Pancreas (tissue), 10 donors: Measurements from ENCODE around the gene B3GNT2. TPM values are rescaled to one million over a fixed set of nuclear protein-coding genes. Genes with fewer than 3 reads are reported as not detected.

Source experiments
- ATAC-seq, 4 donors: fragments of 200-7000 bp; cut with Tn5 transposase; one replicate each; pipeline versions ENCODE4 v1.8.0 to v1.9.1; 2020; ENCODE audit warnings: mild to moderate bottlenecking in 4 of 4, moderate library complexity in 4 of 4
- DNase-seq, 6 donors: peaks; one replicate each; pipeline ENCODE4 v3.0.0-alpha.2; 2020
- FAIRE-seq: peaks from 2 replicates; lab custom pipeline; 2012; peaks lifted over from hg19 to GRCh38; lab: Jason Lieb, UNC
- H3K27ac ChIP-seq, 4 donors: fragments of 200-600 bp; sonication (generic); 1 replicate in 3 of 4; 2 replicates in 1 of 4; pipeline versions ENCODE4 v1.5.0 to v1.8.0; 2020
- H3K27me3 ChIP-seq, 4 donors: fragments of 200-600 bp; one replicate each; pipeline ENCODE4 v1.8.0; 2021
- H3K36me3 ChIP-seq, 3 donors: fragments of 200-600 bp; sonication (generic) in 1 of 3; one replicate each; pipeline versions ENCODE4 v1.5.0 to v1.8.0; 2020 to 2021
- H3K4me1 ChIP-seq, 3 donors: fragments of 200-600 bp; one replicate each; pipeline ENCODE4 v1.8.0; 2021
- H3K4me3 ChIP-seq, 4 donors: fragments of 200-600 bp; sonication (generic) in 2 of 4; one replicate each; pipeline versions ENCODE4 v1.5.0 to v1.8.0; 2020 to 2021
- H3K9me3 ChIP-seq, 4 donors: fragments of 200-600 bp; one replicate each; pipeline ENCODE4 v1.8.0; 2021
- WGBS, 2 donors: extraction: QIAGEN DNeasy Blood & Tissue Kit; methylation state at CpG; one replicate each; pipeline ENCODE4 v1.1.7; 2013; 5-methylcytosine and 5-hydroxymethylcytosine counted together
- intact Hi-C, 3 donors: fragments of 100-400 bp; cut with DNase I; formaldehyde crosslinking; loops; one replicate each; pipeline versions ENCODE4 v1.11.1 to v1.14.2; 2022
- polyA plus RNA-seq, 2 donors: library from polyadenylated mRNA; stranded (reverse); fragments of 200-250 nt; gene quantifications; one replicate each; pipeline ENCODE4 v1.2.3, GENCODE V29; 2013
- total RNA-seq, 6 donors: library from RNA; stranded (reverse); fragmentation: NEBNext Ultra II Directional in 4 of 6; extraction: Animal tissue kit (Norgen Biotek cat#: 25700) in 4 of 6; gene quantifications; one replicate each; pipeline versions ENCODE4 v1.2.1 to v1.2.4, GENCODE V29; 2021 to 2023
- TF ChIP-seq, protein P1 (sequence below), 4 donors: fragments of 200-600 bp; sonication (generic) in 3 of 4; IDR thresholded peaks; one replicate each; pipeline versions ENCODE4 v1.5.0 to v1.8.0; 2021; ENCODE audit warnings: antibody characterized with exemption in 4 of 4
- donor health status: healthy with polysubstance abuse.
- donor health status: DM: no; HTN: no; CAD: no; lungs with moderate emphysema.
- donor health status: DM: no; HTN: no; CAD: no.
- donor health status: control.
- donor health status: control.
- donor health status: Bipolar disorder and iron deficiency.
- donor health status: DM: yes; HTN: yes; CAD: no.
- donor health status: DM: no; HTN: no; CAD: no.
- donor health status: DM: no; HTN: no; CAD: no.
- donor health status: DM: yes; HTN: yes; CAD: no.

Gene B3GNT2
- total and polyA plus RNA-seq, 8 donors = 3.7 to 15.4 (median 11.2) TPM

DNA sequence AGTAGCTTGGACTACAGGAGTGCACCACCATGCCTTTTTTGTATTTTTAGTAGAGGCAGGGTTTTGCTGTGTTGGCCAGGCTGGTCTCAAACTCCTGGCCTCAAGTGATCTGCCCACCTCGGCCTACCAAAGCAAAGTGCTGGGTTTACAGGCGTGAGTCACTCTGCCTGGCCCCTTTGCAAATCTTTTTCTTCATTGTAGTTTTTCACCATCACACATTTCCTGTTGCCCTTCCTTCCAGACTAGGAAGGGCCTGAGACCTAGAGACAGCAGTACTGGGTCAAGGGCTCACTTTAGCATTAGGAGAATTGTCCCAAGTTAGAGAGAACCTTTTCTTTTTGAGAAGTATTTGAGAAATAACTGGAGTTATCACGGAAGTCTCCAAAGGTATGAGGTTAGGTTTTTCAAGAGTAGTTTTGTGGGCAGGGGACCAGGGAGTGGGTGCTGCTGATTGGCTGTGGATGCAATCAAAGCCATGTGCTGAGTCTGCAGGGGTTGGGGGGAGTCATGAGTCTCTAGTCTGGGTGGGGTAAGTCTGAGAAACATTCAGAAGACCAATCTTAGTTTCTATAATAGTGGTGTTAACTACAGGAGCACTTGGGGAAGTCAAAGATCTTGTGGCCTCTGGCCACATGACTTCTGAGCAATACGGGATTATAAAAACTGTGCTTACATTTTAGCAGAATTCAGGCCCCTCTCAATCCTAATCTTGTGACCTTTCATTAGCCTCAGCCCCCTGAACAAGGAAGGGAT is 23.7 kb downstream of the B3GNT2 start:
- no peak for FAIRE-seq
- H3K27ac ChIP-seq = peak overlapping the region in 2 of 4 donors; percentile 19 to 47
- no peaks in the 10 kb centered on the region for H3K27me3 ChIP-seq
- intact Hi-C loops = no loop called here
- no peaks in the 10 kb centered on the region for H3K36me3 ChIP-seq
- 75 to 88% methylated on average over 4 of the region's 4 CpGs for WGBS, 2 donors
- H3K9me3 ChIP-seq = no peaks in the 10 kb centered on the region
- DNase-seq = no peak
- TF ChIP-seq, protein P1, sequence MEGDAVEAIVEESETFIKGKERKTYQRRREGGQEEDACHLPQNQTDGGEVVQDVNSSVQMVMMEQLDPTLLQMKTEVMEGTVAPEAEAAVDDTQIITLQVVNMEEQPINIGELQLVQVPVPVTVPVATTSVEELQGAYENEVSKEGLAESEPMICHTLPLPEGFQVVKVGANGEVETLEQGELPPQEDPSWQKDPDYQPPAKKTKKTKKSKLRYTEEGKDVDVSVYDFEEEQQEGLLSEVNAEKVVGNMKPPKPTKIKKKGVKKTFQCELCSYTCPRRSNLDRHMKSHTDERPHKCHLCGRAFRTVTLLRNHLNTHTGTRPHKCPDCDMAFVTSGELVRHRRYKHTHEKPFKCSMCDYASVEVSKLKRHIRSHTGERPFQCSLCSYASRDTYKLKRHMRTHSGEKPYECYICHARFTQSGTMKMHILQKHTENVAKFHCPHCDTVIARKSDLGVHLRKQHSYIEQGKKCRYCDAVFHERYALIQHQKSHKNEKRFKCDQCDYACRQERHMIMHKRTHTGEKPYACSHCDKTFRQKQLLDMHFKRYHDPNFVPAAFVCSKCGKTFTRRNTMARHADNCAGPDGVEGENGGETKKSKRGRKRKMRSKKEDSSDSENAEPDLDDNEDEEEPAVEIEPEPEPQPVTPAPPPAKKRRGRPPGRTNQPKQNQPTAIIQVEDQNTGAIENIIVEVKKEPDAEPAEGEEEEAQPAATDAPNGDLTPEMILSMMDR (IDR thresholded peaks at IDR 0.05) = no peak
- ATAC-seq = no peak
- H3K4me3 ChIP-seq = no peak overlapping the region
- H3K4me1 ChIP-seq = peaks cover 15 to 50% (median 39%) of the 10 kb centered on the region in 3 donors

DNA sequence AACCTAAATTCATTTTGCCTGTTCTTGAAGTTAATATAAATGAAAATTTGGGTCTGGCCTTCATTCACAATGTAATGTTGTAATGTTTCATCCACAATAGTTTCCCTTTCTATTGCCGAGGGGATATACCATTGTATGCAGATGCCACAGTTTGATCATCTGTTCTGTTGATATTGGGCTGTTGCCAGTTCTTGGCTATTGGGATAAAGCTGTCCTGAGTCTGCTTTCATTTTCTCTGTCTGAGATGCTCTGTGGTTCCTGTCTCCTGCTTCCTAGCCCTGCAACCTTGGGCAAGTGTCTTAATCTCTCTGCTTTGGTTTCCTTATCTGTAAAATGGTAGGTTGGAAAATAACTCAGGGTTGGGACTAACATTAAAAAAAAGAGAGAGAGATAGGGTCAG is 25.2 kb downstream of the B3GNT2 start:
- Histone ChIP-seq H3K9me3 (no peaks in the 10 kb centered on the region), H3K4me1 (peaks cover 14 to 34% (median 23%) of the 10 kb centered on the region in 3 donors), H3K27ac (peak overlapping the region in 1 of 4 donors; percentile 10), H3K36me3 (peaks cover 0 to under 1% (median 0%) of the 10 kb centered on the region in 3 donors), H3K27me3 (no peaks in the 10 kb centered on the region), H3K4me3 (no peak overlapping the region)
- intact Hi-C loops = no loop called here
- TF ChIP-seq, protein P1 (IDR thresholded peaks at IDR 0.05) = no peak
- DNase-seq (no peak), ATAC-seq (peak in 1 of 4 donors; percentile 19), FAIRE-seq (no peak)
- WGBS, 2 donors = 15 to 27% methylated on average over 1 of the region's 1 CpG

DNA sequence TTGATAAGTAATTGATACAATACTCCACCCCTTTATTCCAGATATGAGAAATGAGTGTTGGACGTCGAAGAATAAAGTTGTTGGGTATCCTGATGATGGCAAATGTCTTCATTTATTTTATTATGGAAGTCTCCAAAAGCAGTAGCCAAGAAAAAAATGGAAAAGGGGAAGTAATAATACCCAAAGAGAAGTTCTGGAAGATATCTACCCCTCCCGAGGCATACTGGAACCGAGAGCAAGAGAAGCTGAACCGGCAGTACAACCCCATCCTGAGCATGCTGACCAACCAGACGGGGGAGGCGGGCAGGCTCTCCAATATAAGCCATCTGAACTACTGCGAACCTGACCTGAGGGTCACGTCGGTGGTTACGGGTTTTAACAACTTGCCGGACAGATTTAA is 26.3 kb downstream of the B3GNT2 start:
- H3K27me3 ChIP-seq = no peaks in the 10 kb centered on the region

DNA sequence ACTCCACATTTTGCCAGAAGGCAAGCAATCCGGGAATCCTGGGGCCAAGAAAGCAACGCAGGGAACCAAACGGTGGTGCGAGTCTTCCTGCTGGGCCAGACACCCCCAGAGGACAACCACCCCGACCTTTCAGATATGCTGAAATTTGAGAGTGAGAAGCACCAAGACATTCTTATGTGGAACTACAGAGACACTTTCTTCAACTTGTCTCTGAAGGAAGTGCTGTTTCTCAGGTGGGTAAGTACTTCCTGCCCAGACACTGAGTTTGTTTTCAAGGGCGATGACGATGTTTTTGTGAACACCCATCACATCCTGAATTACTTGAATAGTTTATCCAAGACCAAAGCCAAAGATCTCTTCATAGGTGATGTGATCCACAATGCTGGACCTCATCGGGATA is 26.8 kb downstream of the B3GNT2 start:
- Histone ChIP-seq H3K27ac (no peak overlapping the region), H3K4me3 (no peak overlapping the region), H3K36me3 (peaks cover 0 to 6% (median 0%) of the 10 kb centered on the region in 3 donors), H3K4me1 (peaks cover 4 to 22% (median 8%) of the 10 kb centered on the region in 3 donors), H3K27me3 (no peaks in the 10 kb centered on the region), H3K9me3 (no peaks in the 10 kb centered on the region)
- TF ChIP-seq, protein P1 (IDR thresholded peaks at IDR 0.05) = no peak
- intact Hi-C loops = no loop called here
- 85 to 92% methylated on average over 8 of the region's 8 CpGs for WGBS, 2 donors
- ATAC-seq (no peak), FAIRE-seq (no peak), DNase-seq (no peak)

More for the DNA sequence above, 26.3 kb downstream of the B3GNT2 start:
- Histone ChIP-seq H3K4me1 (peaks cover 4 to 27% (median 13%) of the 10 kb centered on the region in 3 donors), H3K9me3 (no peaks in the 10 kb centered on the region), H3K36me3 (peaks cover 0 to 6% (median 0%) of the 10 kb centered on the region in 3 donors), H3K27ac (no peak overlapping the region), H3K4me3 (no peak overlapping the region)
- WGBS, 2 donors = 90 to 93% methylated on average over 12 of the region's 12 CpGs
- no peak for ATAC-seq
- no peak for DNase-seq
- FAIRE-seq = no peak
- TF ChIP-seq, protein P1 (IDR thresholded peaks at IDR 0.05) = no peak
- intact Hi-C loops = no loop called here

DNA sequence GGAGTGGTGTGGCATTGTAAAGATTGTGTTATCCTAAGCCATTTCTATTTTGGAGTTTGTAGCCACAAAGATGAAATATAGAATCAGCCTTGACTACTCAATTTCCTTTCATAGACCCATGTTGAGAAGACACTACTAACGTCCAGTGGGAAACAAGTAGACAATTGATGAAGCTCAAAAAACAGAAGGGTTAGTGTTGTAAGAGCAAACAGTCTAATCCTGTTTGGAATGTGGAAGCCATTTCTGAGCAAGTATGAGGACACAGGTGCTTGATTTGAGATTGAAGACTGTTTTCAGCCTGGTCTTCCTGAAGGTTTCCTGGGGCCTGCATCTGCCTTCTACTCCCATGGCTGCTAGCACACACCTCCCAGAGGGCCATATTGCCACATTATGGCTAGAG is 29.1 kb downstream of the B3GNT2 start:
- peaks cover 4 to 15% (median 6%) of the 10 kb centered on the region in 3 donors for H3K4me1 ChIP-seq
- H3K27me3 ChIP-seq = no peaks in the 10 kb centered on the region
- H3K9me3 ChIP-seq = no peaks in the 10 kb centered on the region
- intact Hi-C loops = no loop called here
- no peak overlapping the region for H3K27ac ChIP-seq
- no peak overlapping the region for H3K4me3 ChIP-seq
- ATAC-seq (no peak), FAIRE-seq (no peak), DNase-seq (no peak)
- H3K36me3 ChIP-seq = peaks cover 0 to 6% (median 0%) of the 10 kb centered on the region in 3 donors
- TF ChIP-seq, protein P1 (IDR thresholded peaks at IDR 0.05) = no peak
- 28 to 34% methylated on average over 1 of the region's 1 CpG for WGBS, 2 donors
